CD4-positive, alpha-beta T cell treated with Interleukin-2 at 100 ng/mL for 4 hours (primary cell): ENCODE results near the gene ASPSCR1.

Source experiments
- DNase-seq: peaks from one replicate; pipeline ENCODE4 v3.0.0-alpha.2; 2020; ENCODE audit warnings: low spot score

Gene ASPSCR1

DNA sequence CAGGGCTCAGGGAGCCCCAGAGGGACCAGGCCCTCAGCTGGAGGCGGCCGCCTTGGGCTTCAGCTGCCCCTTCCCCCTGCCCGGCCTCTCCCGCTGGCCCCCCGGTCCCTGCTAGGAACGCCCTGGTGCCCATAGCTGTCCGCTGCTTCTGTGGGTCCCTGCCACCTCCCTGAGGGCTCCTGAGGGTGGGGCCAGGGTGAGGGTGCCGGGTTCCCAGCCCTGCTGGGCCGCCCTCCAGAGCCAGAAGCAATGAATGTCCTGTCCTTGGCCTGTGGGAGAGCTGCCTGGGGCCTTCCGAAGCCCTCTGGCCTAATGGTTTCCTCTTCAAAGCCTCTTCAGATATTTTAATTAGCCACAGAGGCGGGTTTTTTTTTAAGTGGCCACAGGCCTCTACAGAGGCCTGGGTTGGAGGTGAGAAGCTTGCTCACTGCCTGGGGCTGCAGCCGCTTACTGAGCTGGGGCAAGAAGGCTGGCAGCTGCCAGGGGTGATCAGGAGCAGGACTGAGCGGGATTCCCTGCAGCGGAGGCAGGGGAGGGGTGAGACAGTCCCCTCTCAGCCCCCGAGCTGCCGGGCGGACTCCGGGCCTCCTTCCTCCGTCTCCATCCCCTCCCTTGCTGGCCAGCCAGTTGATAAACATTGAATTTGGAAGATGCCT, 35.3 kb downstream of the ASPSCR1 start:
- DNase-seq, result no peak

DNA sequence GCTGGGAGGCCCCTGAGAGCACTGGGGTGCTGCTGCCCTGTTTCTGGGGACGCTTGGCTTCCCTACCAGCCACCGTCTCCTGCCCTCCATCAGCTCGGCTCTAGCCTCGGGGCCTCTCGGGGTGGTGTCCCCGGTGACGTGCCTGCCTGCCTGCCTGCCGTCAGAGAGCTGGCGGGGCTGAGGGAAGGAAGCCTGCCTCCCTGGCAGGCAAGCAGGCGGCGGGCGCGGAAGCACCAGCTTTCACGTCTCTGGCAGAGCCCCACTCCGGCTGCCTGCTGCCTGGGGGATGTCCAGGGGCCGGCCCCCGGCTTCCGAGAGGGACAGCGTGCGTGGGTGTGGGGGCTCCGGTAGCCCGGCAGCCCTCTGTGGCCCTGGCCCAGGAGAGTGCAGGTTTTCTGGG, 35.9 kb downstream of the ASPSCR1 start:
- no peak for DNase-seq

- no peak for DNase-seq
Observed at GRCh38 chr17:82013772-82014321, 36.4 kb downstream of the ASPSCR1 start.

DNA sequence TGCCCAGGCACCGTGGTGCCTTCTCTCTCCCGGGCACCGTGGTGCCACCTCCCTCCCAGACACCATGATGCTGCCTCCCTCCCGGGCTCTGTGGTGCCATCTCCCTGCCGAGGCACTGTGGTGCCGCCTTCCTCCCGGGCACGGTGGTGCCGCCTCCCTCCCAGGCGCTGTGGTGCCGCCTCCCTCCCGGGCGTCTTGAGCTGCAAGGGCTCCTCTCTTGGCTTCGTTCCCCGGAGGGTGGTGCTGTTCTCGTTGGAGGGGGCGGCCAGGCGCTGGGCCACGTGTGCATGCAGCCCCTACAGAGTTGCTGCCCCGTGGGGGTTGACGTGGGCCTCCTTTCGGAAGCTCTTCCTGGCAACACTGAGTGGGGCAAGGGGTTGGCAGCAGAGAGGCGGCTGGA, 37.0 kb downstream of the ASPSCR1 start:
- DNase-seq, result no peak

- no peak for DNase-seq
Observed at GRCh38 chr17:82014971-82015310, 37.5 kb downstream of the ASPSCR1 start.

DNA sequence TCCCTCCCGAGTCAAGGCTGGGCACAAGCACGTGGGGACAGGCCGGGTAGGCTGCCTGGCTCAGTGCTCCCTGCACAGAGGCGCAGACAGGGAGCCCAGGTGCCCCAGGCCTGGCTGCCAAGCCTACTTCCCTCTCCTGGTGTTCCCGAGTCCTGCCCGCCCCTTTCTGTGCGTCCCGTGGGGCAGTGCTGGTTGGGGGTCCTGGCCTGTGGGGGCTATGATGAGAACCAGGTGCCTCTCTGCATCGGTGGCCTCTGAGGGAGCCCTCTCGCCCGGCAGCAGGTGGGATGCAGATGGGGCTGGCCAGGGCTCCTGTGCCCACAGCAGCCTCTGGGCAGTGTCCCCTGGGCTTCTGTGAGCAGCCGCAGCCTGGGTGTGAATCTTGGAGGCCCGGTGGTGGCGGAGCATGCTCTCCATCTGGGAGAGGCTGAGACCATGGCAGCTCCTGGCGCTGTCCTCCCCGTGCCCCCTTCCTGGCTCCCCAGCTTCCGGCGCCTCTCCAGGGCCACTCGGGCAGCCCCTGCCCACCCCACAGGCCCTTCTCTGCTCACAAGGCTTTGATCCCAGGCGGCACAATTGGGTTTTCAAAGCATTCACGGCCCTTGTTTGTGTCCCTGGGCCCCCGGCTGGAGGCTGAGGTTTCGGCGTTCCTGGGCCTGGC, 38.0 kb downstream of the ASPSCR1 start:
- DNase-seq, result no peak

DNA sequence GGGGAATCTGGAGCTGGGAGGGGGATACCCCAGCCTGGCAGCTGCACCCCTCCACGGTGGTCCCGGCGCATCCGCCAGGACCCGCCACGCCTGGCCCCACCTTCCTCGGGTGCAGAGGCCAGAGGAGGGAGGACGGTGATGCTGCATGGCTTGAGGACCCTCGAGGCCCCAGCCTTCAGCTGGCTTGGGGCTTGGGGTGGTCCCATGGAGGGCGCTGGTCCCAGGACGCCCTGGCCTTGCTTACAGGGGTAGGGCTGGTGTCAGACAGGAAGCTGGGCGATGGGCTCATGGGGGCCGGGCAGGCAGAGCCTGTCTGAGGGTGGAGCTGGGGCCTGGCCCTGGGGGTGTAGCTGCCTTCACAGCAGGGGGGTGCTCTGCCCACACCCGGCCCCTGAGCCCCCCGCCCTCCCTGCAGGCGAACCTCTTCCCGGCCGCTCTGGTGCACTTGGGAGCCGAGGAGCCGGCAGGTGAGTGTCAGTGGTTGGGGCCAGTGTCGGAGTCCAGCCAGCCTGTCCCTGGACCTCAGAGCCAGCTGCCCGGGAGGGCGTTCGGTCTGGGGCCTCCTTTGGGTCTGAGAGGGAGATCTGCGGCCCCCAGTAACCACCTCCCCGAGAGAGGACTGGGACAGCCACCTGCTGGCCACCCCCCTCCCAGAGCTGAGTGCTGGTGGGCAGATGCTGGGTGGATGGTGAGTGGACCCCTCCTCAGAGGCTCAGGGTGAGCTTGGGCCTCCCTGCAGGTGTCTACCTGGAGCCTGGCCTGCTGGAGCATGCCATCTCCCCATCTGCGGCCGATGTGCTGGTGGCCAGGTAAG, 38.8 kb downstream of the ASPSCR1 start:
- DNase-seq, result no peak

- no peak for DNase-seq
Observed at GRCh38 chr17:82016875-82017459, 39.5 kb downstream of the ASPSCR1 start.

DNA sequence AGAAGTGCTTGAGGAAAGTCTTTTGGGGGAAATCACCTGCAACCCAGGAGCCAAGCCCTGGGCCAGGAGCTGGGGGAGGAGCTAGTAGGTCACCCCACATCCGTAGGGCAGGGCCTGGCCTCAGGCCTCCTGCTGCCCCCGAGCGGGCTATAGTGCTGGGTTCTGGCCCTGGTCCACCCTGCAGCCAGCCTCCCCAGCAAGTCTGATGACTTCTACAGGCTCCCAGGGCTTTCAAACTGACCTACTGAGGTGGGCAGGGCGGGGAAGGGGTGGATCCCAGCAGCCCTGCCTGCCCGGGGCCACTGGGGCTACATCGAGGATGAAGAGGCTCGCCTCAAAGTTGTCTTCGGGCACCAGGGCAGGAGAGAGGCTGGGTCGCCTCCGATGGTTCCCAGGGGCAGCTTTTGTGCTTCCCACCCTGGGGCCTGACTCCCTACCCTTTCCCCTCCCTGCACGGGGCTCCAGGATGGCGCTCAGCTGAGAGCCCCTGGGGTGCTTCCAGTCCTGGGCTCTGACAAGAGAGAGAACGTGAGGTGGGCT, 40.3 kb downstream of the ASPSCR1 start:
- DNase-seq, result no peak

DNA sequence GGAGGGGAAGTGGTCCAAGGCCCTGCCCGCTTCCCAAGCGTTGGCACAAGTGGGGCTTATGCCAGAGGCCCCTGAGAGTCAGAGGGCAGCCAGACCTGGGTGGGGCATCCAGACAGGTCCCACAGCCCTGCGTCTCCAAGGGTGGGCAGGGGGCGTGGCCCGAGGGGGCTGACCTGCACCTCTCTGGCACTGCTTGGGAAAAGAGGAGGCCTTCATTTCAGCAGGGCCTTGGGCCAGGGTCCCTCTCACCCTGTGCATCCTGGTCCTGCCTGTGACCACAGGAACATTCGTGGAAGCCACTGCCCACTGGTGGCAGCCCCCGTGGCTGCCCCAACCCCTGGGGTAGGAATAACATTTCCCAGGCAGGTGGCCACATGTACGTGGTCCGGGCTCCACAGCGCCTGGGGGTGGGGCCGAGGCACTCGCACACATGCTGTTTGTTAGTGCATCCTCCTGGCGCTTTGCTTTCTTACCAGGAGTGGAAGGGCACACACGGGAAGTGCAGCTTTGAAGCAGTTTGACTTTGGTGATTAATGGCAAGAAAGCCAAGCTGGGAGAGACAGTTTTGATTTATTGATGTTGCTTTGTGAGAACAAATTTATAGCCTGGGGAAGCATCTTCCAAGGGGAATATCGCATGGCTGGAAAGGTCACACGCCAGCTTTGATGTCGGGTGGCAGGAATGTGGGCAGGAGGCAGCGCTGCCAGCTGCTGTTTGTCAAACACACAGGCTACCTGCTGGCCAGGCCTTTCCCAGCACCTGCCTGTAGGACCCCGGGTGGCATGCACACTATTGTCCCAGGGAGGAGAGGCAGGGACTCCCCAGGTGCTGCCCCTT, 40.9 kb downstream of the ASPSCR1 start:
- DNase-seq, result no peak

DNA sequence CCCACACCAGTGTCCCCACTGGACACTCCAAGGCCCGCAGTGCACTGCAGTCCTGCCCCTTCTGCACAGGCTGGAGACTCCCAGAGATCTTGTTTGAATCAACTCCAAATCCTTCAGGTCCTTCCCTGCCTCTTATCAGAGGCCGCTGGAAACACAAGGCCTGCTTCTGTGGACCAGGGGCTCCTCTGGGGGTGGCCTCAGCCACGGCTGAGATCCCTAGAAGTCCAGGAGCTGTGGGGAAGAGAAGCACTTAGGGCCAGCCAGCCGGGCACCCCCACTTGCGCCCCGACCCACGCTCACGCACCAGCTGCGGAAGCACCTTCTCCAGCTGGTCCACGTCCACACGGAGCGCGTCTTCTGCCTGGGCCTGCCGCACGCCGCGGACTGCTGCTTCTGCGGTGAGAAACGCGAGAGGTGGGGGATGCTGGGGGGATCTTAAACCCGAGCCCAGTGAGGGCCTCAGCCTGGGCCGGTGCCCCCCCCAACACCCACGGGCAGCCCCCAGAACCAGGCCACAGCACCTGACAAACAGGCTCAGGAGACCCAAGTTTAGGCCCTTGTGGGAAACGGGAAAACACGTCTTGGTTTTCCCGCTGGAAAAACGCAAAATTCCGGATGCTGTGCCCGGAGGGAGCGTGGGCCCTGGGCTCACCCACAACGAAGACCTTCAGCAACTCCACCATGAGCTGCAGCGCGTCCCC, 41.7 kb downstream of the ASPSCR1 start:
- no peak for DNase-seq

- DNase-seq, result peak; percentile 59
Observed at GRCh38 chr17:82019690-82020571, 42.5 kb downstream of the ASPSCR1 start.

DNA sequence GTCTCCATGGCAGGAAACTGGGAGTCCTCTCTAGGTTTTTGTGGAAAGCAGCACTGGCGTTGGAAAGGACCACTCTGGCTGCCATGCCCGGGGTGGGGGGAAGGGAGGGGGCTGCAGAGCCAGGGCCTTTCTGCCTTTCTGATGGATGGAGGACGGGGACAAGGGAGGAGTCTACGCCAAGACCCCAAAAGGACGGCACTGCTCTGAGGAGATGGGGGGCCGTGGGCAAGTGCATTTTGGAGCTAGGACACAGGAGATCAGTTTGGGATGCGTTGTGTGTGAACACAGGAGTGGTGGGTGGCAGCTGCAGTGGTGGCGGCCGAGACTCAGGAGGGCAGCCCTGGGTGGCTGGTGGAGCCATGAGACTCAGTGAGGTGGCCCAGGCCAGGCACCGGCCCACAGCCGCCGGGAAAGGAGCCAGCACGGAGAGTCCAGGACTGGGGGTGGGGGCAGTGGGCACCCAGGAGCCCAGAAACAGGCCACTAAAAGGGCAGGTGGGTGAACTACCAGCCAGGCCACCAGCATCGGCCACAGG, 43.2 kb downstream of the ASPSCR1 start:
- DNase-seq, result no peak

DNA sequence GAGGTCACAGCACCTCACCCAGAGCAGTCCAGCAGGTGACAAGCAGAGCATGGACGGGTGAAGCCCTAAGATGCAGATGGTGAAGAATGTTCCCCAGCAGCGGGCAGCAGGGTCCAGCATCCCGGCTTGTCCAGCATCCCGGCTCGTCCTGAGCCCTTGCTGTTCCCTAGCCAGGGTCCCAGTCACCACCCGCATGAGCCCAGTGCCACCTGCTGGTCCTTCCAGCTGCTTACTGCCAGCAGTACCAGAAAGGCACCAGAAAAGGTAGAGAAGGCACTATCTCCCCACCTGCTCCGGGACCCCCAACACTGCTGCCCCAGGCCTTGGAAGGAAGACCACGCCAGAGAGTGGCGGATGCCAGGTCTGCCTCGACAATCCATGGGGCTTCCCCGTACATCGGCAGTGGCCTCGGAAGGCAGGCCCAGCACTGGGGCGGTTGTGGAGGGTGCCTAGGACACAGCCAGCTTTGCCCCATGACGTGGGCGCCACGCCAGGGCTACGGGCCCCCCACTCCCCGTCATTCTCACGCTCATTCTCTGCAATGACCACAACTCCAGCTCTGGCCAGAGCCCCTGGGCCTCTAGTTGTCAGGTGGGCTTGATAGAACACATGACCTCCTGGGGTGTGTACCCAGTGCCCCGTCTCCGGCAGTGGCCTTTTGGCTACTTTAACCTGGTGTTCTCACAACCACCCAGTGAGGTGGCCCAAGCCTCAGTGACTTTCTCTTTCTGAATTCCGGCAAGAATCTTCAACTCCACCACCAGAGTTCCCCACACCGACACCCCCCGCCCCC, 43.9 kb downstream of the ASPSCR1 start:
- DNase-seq, result peak; percentile 59

GRCh38 chr17:82021900-82022309, 44.5 kb downstream of the ASPSCR1 start:
- no peak for DNase-seq

DNA sequence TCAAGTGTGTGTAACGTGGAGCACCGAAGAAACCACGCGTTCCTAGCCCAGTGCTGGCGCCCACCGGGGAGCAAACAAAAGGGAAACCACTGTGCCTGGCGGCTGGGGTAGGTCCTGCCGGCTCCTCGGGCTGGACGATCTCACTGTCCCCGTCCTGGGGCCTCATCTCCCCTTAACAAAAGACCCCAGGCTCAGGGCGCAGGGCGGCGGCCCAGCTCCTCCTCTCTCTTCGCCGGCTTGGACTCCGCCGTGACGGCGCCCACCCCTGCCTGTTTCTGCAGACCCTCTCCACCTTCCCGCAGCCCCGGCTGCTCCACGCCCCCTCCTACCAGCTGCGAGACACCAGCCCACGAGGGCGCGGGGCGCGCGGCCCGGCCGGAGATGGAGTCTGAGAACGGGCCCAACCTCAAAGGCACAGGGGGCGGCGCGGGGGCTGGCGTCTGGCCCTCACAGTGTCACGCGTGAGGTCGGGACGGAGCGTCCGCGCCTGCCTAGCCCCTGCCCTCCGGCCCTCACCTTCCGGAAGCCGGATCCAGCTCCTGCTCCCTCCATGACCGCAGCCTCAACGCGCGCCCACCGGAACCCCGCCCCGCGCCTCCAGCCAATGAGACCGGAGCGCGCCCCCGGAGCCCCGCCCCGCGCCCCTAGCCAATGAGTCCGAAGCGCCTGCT, 45.0 kb downstream of the ASPSCR1 start, which contains the start of gene CENPX:
Gene CENPX (minus strand): TSS at position 569 of the 671 bp plus-strand sequence. CDS start 17 bp downstream, at position 552.
- no peak for DNase-seq

- peak; percentile 100 for DNase-seq
Observed at GRCh38 chr17:82022981-82023446, 45.6 kb downstream of the ASPSCR1 start, which contains the start of gene LRRC45. TSS of gene LRRC45 (plus strand) at chr17:82023305. CDS start at chr17:82023644, 339 bp downstream.
